Measurements from ENCODE around the gene ADGRV1. TPM values are rescaled to one million over a fixed set of nuclear protein-coding genes. Genes with fewer than 3 reads are reported as not detected.

ADGRV1 gene
- total and polyA plus RNA-seq, 9 of the 15 experiments (the other 6 are each of a cell fraction or from before 2014, with no cell fraction given): 21.7 to 156 (median 58.2) TPM

DNA sequence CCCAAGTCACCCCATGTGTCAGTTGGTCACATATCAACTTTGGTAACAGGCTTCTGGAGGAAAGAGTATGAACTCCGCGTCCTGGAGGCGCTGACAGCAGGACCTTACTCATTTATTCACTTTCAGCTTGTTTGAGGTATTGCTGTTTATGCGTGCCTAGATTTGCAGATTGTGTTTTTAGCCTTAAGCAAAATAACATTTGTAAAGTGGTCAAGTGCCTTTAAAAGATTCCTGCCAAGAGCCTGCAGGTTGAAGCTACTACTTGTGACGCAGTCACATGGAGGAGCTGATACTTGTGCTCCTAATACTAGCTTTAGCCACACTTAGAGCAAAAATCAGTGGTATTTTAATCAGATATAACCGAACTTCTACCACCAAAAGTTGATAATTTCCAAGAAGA is 351.3 kb downstream of the ADGRV1 start:
- ATAC-seq (no peak), FAIRE-seq (no peak), DNase-seq (ENCODE audit: extremely low read depth in 1 of 4, low spot score in 3 of 4) (no peak)
- no peak overlapping the region for H3K4me3 ChIP-seq
- no peaks in the 10 kb centered on the region for H4K20me1 ChIP-seq (replicated peaks; ENCODE audit: control insufficient read depth, insufficient read depth, low read length)
- H3K36me3 ChIP-seq (ENCODE audit: control insufficient read depth, insufficient read depth, low read length): no peaks in the 10 kb centered on the region
- CTCF ChIA-PET (ENCODE audit: low intra/inter-chr PET ratio): no interaction called here
- H3K4me2 ChIP-seq (ENCODE audit: insufficient read depth, low read length): no peak overlapping the region
- POLR2A ChIA-PET: interaction anchor here (1.1 kb wide), 1 partner anchor 29 kb away, joined by 3 read pairs; no protein-coding TSS in a partner anchor
- BruUV-seq (replicated peaks): no TSS peak
- WGBS (ENCODE audit: insufficient coverage, low coverage, missing lambda C conversion rate): 77% methylated on average over 6 of the region's 6 CpGs
- intact Hi-C loops (cut with micrococcal nuclease) (no loop called here), in situ Hi-C loops (cut with MboI) (no loop called here)
- no peaks in the 10 kb centered on the region for H3K79me2 ChIP-seq (ENCODE audit: control insufficient read depth, insufficient read depth, low read length)
- no peaks in the 10 kb centered on the region for H3K4me1 ChIP-seq (replicated peaks in 1 of 2; ENCODE audit: control insufficient read depth in 2 of 2, insufficient read depth in 2 of 2, low read length in 2 of 2)
- no peaks in the 10 kb centered on the region for H3K9me3 ChIP-seq (replicated peaks; ENCODE audit: control insufficient read depth, insufficient read depth, low read depth, low read length)
- no peak overlapping the region for H2AFZ ChIP-seq (ENCODE audit: low read depth, low read length)
- H3K9me1 ChIP-seq (ENCODE audit: control insufficient read depth, insufficient read depth, low read length): no peaks in the 10 kb centered on the region
- H3K9ac ChIP-seq (ENCODE audit: insufficient read depth in 1 of 2, low read depth in 2 of 2, low read length in 2 of 2): no peak overlapping the region
- H3K27ac ChIP-seq (ENCODE audit: extremely low read depth, low read depth, low read length): no peak overlapping the region
- H3K27me3 ChIP-seq (ENCODE audit: control insufficient read depth in 2 of 2, insufficient read depth in 2 of 2, low read length in 2 of 2): no peaks in the 10 kb centered on the region
- TF ChIP-seq KLF6 (CRISPR knock-in tag; IDR thresholded peaks at IDR 0.05; ENCODE audit: borderline replicate concordance) (no peak), HNRNPH1 (optimal IDR thresholded peaks at IDR 0.05; ENCODE audit: low read depth, low read length) (no peak), C11orf30 (IDR thresholded peaks at IDR 0.05; ENCODE audit: low read depth) (no peak), SMC3 (conservative IDR thresholded peaks at IDR 0.05; ENCODE audit: insufficient read depth, low read depth, low read length) (no peak), ZSCAN29 (IDR thresholded peaks at IDR 0.05) (no peak), CEBPB (tag; IDR thresholded peaks at IDR 0.05) (no peak), ZNF76 (CRISPR knock-in tag; IDR thresholded peaks at IDR 0.05; ENCODE audit: borderline replicate concordance) (no peak), ZNF696 (CRISPR knock-in tag; conservative IDR thresholded peaks at IDR 0.05) (no peak), FOXK1 (CRISPR knock-in tag; IDR thresholded peaks at IDR 0.05; ENCODE audit: borderline replicate concordance) (no peak)
- TF ChIP-seq, protein P1, sequence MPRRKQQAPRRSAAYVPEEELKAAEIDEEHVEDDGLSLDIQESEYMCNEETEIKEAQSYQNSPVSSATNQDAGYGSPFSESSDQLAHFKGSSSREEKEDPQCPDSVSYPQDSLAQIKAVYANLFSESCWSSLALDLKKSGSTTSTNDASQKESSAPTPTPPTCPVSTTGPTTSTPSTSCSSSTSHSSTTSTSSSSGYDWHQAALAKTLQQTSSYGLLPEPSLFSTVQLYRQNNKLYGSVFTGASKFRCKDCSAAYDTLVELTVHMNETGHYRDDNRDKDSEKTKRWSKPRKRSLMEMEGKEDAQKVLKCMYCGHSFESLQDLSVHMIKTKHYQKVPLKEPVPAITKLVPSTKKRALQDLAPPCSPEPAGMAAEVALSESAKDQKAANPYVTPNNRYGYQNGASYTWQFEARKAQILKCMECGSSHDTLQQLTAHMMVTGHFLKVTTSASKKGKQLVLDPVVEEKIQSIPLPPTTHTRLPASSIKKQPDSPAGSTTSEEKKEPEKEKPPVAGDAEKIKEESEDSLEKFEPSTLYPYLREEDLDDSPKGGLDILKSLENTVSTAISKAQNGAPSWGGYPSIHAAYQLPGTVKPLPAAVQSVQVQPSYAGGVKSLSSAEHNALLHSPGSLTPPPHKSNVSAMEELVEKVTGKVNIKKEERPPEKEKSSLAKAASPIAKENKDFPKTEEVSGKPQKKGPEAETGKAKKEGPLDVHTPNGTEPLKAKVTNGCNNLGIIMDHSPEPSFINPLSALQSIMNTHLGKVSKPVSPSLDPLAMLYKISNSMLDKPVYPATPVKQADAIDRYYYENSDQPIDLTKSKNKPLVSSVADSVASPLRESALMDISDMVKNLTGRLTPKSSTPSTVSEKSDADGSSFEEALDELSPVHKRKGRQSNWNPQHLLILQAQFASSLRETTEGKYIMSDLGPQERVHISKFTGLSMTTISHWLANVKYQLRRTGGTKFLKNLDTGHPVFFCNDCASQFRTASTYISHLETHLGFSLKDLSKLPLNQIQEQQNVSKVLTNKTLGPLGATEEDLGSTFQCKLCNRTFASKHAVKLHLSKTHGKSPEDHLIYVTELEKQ (CRISPR knock-in tag; IDR thresholded peaks at IDR 0.05): no peak
- TF ChIP-seq, protein P2, sequence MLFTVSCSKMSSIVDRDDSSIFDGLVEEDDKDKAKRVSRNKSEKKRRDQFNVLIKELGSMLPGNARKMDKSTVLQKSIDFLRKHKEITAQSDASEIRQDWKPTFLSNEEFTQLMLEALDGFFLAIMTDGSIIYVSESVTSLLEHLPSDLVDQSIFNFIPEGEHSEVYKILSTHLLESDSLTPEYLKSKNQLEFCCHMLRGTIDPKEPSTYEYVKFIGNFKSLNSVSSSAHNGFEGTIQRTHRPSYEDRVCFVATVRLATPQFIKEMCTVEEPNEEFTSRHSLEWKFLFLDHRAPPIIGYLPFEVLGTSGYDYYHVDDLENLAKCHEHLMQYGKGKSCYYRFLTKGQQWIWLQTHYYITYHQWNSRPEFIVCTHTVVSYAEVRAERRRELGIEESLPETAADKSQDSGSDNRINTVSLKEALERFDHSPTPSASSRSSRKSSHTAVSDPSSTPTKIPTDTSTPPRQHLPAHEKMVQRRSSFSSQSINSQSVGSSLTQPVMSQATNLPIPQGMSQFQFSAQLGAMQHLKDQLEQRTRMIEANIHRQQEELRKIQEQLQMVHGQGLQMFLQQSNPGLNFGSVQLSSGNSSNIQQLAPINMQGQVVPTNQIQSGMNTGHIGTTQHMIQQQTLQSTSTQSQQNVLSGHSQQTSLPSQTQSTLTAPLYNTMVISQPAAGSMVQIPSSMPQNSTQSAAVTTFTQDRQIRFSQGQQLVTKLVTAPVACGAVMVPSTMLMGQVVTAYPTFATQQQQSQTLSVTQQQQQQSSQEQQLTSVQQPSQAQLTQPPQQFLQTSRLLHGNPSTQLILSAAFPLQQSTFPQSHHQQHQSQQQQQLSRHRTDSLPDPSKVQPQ (CRISPR knock-in tag; IDR thresholded peaks at IDR 0.05; ENCODE audit: borderline replicate concordance): no peak
- TF ChIP-seq, protein P3, sequence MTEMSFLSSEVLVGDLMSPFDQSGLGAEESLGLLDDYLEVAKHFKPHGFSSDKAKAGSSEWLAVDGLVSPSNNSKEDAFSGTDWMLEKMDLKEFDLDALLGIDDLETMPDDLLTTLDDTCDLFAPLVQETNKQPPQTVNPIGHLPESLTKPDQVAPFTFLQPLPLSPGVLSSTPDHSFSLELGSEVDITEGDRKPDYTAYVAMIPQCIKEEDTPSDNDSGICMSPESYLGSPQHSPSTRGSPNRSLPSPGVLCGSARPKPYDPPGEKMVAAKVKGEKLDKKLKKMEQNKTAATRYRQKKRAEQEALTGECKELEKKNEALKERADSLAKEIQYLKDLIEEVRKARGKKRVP (CRISPR knock-in tag; IDR thresholded peaks at IDR 0.05): no peak
- TF ChIP-seq, protein P4, sequence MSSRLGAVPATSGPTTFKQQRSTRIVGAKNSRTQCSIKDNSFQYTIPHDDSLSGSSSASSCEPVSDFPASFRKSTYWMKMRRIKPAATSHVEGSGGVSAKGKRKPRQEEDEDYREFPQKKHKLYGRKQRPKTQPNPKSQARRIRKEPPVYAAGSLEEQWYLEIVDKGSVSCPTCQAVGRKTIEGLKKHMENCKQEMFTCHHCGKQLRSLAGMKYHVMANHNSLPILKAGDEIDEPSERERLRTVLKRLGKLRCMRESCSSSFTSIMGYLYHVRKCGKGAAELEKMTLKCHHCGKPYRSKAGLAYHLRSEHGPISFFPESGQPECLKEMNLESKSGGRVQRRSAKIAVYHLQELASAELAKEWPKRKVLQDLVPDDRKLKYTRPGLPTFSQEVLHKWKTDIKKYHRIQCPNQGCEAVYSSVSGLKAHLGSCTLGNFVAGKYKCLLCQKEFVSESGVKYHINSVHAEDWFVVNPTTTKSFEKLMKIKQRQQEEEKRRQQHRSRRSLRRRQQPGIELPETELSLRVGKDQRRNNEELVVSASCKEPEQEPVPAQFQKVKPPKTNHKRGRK (tag; IDR thresholded peaks at IDR 0.05): no peak

Measured in K562 (cell line).